Measurements from ENCODE around the gene PRKCD. TPM values are rescaled to one million over a fixed set of nuclear protein-coding genes. Genes with fewer than 3 reads are reported as not detected.

PRKCD gene
- total and polyA plus RNA-seq, 9 of the 15 experiments (the other 6 are each of a cell fraction or from before 2014, with no cell fraction given), result 2.5 to 19.5 (median 6.1) TPM

DNA sequence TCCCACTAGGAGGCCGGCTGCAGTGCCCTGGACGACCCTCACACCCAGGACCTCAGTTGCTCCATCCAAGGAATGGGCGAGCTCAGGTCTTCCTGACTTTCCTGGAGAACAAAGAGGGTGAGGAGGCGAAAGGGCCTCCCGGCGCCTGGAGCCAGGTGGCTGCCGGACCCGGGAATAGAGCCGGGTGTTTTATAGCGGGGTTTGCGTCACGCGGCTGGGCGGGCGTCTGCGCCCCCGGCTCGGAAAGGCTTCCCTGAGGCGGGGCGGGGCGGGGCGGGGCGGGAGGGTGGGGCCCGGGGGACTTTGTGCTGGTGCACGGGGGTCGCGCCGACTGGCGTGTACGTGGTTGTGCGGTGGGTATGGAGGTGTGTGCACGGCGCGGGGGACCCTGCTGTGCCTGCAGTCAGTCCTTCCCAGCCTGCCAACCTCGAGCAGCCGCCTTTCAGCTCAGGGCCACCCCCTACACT is 4.6 kb upstream of the PRKCD start (continued):
- TF ChIP-seq ARNT (IDR thresholded peaks at IDR 0.05), result no peak
- TF ChIP-seq MAFF (IDR thresholded peaks at IDR 0.05; ENCODE audit: low read length), result no peak
- no peak for TF ChIP-seq CHD2 (IDR thresholded peaks at IDR 0.05; ENCODE audit: low read depth, low read length)
- no peak for TF ChIP-seq ZNF695 (CRISPR knock-in tag; IDR thresholded peaks at IDR 0.05)

DNA sequence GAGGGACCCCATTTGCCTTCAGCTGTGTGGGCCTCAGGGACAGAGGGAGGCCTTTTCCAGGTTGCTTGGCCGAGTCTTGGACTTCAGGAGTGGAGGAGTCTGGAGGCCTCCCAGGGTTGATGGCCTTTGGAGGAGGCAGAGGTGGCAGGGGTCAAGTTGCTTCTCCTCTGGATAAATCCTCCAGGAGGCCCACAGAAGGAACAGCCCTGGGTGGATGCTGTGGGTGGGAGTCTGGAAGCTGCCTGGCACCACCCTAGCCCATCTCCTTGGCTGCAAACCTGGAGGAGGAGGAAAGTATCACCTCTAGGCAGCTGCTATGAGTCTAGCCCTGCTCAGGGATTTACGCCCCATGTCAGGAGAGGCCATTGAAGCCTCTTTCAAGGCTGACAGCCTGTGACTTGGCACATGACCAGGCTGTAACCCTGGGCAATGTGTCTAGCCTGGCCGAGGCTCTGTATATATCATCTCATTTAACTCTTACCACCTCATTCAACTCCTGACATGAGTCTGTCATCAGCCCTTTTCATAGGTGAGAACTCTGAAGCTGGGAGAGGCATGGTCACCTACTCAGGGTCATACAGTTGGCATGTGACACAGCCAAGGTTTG is 2.9 kb upstream of the PRKCD start:
- H3K4me2 ChIP-seq (ENCODE audit: insufficient read depth, low read length), result no peak overlapping the region
- TF ChIP-seq, protein P1, sequence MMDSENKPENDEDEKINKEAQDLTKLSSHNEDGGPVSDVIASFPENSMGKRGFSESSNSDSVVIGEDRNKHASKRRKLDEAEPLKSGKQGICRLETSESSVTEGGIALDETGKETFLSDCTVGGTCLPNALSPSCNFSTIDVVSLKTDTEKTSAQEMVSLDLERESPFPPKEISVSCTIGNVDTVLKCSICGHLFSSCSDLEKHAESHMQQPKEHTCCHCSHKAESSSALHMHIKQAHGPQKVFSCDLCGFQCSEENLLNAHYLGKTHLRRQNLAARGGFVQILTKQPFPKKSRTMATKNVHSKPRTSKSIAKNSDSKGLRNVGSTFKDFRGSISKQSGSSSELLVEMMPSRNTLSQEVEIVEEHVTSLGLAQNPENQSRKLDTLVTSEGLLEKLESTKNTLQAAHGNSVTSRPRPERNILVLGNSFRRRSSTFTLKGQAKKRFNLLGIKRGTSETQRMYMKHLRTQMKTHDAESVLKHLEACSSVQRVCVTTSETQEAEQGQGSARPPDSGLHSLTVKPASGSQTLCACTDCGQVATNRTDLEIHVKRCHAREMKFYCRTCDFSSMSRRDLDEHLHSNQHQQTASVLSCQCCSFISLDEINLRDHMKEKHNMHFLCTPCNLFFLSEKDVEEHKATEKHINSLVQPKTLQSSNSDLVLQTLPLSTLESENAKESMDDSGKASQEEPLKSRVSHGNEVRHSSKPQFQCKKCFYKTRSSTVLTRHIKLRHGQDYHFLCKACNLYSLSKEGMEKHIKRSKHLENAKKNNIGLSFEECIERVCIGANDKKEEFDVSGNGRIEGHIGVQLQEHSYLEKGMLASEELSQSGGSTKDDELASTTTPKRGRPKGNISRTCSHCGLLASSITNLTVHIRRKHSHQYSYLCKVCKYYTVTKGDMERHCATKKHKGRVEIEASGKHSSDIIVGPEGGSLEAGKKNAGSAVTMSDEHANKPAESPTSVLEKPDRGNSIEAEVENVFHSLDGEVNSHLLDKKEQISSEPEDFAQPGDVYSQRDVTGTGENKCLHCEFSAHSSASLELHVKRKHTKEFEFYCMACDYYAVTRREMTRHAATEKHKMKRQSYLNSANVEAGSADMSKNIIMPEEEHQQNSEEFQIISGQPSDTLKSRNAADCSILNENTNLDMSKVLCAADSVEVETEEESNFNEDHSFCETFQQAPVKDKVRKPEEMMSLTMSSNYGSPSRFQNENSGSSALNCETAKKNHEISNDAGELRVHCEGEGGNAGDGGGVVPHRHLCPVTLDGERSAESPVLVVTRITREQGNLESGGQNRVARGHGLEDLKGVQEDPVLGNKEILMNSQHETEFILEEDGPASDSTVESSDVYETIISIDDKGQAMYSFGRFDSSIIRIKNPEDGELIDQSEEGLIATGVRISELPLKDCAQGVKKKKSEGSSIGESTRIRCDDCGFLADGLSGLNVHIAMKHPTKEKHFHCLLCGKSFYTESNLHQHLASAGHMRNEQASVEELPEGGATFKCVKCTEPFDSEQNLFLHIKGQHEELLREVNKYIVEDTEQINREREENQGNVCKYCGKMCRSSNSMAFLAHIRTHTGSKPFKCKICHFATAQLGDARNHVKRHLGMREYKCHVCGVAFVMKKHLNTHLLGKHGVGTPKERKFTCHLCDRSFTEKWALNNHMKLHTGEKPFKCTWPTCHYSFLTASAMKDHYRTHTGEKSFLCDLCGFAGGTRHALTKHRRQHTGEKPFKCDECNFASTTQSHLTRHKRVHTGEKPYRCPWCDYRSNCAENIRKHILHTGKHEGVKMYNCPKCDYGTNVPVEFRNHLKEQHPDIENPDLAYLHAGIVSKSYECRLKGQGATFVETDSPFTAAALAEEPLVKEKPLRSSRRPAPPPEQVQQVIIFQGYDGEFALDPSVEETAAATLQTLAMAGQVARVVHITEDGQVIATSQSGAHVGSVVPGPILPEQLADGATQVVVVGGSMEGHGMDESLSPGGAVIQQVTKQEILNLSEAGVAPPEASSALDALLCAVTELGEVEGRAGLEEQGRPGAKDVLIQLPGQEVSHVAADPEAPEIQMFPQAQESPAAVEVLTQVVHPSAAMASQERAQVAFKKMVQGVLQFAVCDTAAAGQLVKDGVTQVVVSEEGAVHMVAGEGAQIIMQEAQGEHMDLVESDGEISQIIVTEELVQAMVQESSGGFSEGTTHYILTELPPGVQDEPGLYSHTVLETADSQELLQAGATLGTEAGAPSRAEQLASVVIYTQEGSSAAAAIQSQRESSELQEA (IDR thresholded peaks at IDR 0.05; ENCODE audit: low read depth), result no peak
- TF ChIP-seq, protein P2, sequence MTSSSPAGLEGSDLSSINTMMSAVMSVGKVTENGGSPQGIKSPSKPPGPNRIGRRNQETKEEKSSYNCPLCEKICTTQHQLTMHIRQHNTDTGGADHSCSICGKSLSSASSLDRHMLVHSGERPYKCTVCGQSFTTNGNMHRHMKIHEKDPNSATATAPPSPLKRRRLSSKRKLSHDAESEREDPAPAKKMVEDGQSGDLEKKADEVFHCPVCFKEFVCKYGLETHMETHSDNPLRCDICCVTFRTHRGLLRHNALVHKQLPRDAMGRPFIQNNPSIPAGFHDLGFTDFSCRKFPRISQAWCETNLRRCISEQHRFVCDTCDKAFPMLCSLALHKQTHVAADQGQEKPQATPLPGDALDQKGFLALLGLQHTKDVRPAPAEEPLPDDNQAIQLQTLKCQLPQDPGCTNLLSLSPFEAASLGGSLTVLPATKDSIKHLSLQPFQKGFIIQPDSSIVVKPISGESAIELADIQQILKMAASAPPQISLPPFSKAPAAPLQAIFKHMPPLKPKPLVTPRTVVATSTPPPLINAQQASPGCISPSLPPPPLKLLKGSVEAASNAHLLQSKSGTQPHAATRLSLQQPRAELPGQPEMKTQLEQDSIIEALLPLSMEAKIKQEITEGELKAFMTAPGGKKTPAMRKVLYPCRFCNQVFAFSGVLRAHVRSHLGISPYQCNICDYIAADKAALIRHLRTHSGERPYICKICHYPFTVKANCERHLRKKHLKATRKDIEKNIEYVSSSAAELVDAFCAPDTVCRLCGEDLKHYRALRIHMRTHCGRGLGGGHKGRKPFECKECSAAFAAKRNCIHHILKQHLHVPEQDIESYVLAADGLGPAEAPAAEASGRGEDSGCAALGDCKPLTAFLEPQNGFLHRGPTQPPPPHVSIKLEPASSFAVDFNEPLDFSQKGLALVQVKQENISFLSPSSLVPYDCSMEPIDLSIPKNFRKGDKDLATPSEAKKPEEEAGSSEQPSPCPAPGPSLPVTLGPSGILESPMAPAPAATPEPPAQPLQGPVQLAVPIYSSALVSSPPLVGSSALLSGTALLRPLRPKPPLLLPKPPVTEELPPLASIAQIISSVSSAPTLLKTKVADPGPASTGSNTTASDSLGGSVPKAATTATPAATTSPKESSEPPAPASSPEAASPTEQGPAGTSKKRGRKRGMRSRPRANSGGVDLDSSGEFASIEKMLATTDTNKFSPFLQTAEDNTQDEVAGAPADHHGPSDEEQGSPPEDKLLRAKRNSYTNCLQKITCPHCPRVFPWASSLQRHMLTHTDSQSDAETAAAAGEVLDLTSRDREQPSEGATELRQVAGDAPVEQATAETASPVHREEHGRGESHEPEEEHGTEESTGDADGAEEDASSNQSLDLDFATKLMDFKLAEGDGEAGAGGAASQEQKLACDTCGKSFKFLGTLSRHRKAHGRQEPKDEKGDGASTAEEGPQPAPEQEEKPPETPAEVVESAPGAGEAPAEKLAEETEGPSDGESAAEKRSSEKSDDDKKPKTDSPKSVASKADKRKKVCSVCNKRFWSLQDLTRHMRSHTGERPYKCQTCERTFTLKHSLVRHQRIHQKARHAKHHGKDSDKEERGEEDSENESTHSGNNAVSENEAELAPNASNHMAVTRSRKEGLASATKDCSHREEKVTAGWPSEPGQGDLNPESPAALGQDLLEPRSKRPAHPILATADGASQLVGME (CRISPR knock-in tag; IDR thresholded peaks at IDR 0.05), result no peak
- TF ChIP-seq KLF10 (CRISPR knock-in tag; IDR thresholded peaks at IDR 0.05), result no peak

More for the DNA sequence above, 2.9 kb upstream of the PRKCD start:
- Histone ChIP-seq H3K4me1 (replicated peaks in 1 of 2; ENCODE audit: control insufficient read depth in 2 of 2, insufficient read depth in 2 of 2, low read length in 2 of 2) (peaks cover 9 to 42% of the 10 kb centered on the region in 2 experiments; a peak in 4 of 5 replicates), H3K9ac (ENCODE audit: insufficient read depth in 1 of 2, low read depth in 2 of 2, low read length in 2 of 2) (no peak overlapping the region), H3K9me1 (ENCODE audit: control insufficient read depth, insufficient read depth, low read length) (peaks cover 4% of the 10 kb centered on the region), H3K27ac (ENCODE audit: extremely low read depth, low read depth, low read length) (no peak overlapping the region), H3K27me3 (ENCODE audit: control insufficient read depth in 2 of 2, insufficient read depth in 2 of 2, low read length in 2 of 2) (peaks cover 0 to 17% of the 10 kb centered on the region in 2 experiments; a peak in 2 of 5 replicates), H2AFZ (ENCODE audit: low read depth, low read length) (no peak overlapping the region), H4K20me1 (replicated peaks; ENCODE audit: control insufficient read depth, insufficient read depth, low read length) (peaks cover 6% of the 10 kb centered on the region), H3K36me3 (ENCODE audit: control insufficient read depth, insufficient read depth, low read length) (no peaks in the 10 kb centered on the region), H3K4me3 (no peak overlapping the region), H3K9me3 (replicated peaks; ENCODE audit: control insufficient read depth, insufficient read depth, low read depth, low read length) (no peaks in the 10 kb centered on the region), H3K79me2 (ENCODE audit: control insufficient read depth, insufficient read depth, low read length) (peaks cover 14% of the 10 kb centered on the region)
- intact Hi-C loops (cut with micrococcal nuclease), result no loop called here
- ChIA-PET POLR2A (no interaction called here), CTCF (ENCODE audit: low intra/inter-chr PET ratio) (no interaction called here)
- no peak for DNase-seq (ENCODE audit: extremely low read depth in 1 of 4, low spot score in 3 of 4)
- in situ Hi-C loops (cut with MboI), result no loop called here
- WGBS (ENCODE audit: insufficient coverage, low coverage, missing lambda C conversion rate), result 0% methylated on average over 2 of the region's 3 CpGs
- no TSS peak for BruUV-seq (replicated peaks)
- no peak for FAIRE-seq
- ATAC-seq, result no peak
